SK-N-SH (cell line): ENCODE data around the gene TGFBR3. TPM values are rescaled to one million over a fixed set of nuclear protein-coding genes. Genes with fewer than 3 reads are reported as not detected.

Source experiments
- CTCF ChIA-PET: fragments of 300-600, 350-600 bp; formaldehyde crosslinking; extraction: SDS; loops from one replicate; lab custom pipeline; 2021; lab: Yijun Ruan, JAX
- POLR2A ChIA-PET: fragments of 350-600 bp; sonication (Branson Sonifier 250); formaldehyde crosslinking; extraction: SDS; loops from one replicate; lab custom pipeline; 2020; ENCODE audit warnings: antibody characterized with exemption, inconsistent platforms; lab: Yijun Ruan, JAX
- DNase-seq: peaks from one replicate; pipeline ENCODE4 v3.0.0; 2012
- H2AFZ ChIP-seq: fragments of 200-600 bp; sonication (generic); 2 replicates; pipeline ENCODE4 v1.8.1; 2016; ENCODE audit warnings: antibody characterized with exemption, mild to moderate bottlenecking, low read depth
- H3F3A ChIP-seq: fragments of 200-600 bp; sonication (generic); replicated peaks from 2 replicates; pipeline ENCODE3; 2016; ENCODE audit warnings: antibody characterized with exemption, mild to moderate bottlenecking; ENCODE audit not compliant: insufficient read depth
- H3K27ac ChIP-seq, 2 experiments: fragments of 200-500 bp in 1 of 2; fragments of 200-600 bp in 1 of 2; sonication (Bioruptor generic) in 1 of 2; sonication (generic), shearing (Covaris generic) in 1 of 2; 2 replicates each; pipeline versions ENCODE4 v1.5.1 to v1.6.1; 2014 to 2016; ENCODE audit warnings: low read depth in 2 of 2, inconsistent platforms in 1 of 2, low read length in 1 of 2, mild to moderate bottlenecking in 1 of 2, mixed read lengths in 1 of 2
- H3K27me3 ChIP-seq: fragments of 200-600 bp; sonication (generic), shearing (Covaris generic); 2 replicates; pipeline ENCODE4 v1.6.1; 2016; ENCODE audit warnings: mixed run types; ENCODE audit not compliant: insufficient read depth
- H3K36me3 ChIP-seq, 2 experiments: fragments of 200-500 bp in 1 of 2; fragments of 200-600 bp in 1 of 2; sonication (Bioruptor generic) in 1 of 2; sonication (generic) in 1 of 2; replicated peaks in 1 of 2; 2 replicates each; pipeline versions ENCODE3 to v1.5.1; 2014 to 2016; ENCODE audit warnings: low read length in 1 of 2, mild to moderate bottlenecking in 1 of 2; ENCODE audit not compliant: insufficient read depth in 2 of 2, control insufficient read depth in 1 of 2
- H3K4me1 ChIP-seq, 2 experiments: fragments of 200-500 bp in 1 of 2; fragments of 200-600 bp in 1 of 2; sonication (Bioruptor generic) in 1 of 2; sonication (generic), shearing (Covaris generic) in 1 of 2; 2 replicates each; pipeline versions ENCODE4 v1.5.1 to v1.6.1; 2014 to 2016; ENCODE audit warnings: low read depth in 1 of 2, low read length in 1 of 2, mixed run types in 1 of 2; ENCODE audit not compliant: insufficient read depth in 2 of 2, control insufficient read depth in 1 of 2
- H3K4me2 ChIP-seq: fragments of 200-600 bp; sonication (generic), shearing (Covaris generic); 2 replicates; pipeline ENCODE4 v1.6.1; 2017; ENCODE audit warnings: mixed run types
- H3K4me3 ChIP-seq, 2 experiments: fragments of 200-500 bp in 1 of 2; fragments of 200-600 bp in 1 of 2; sonication (Bioruptor generic) in 1 of 2; sonication (generic), shearing (Covaris generic) in 1 of 2; 2 replicates each; pipeline versions ENCODE4 v1.5.1 to v1.8.1; 2014 to 2016; ENCODE audit warnings: low read depth in 2 of 2, inconsistent platforms in 1 of 2, low read length in 1 of 2, mild to moderate bottlenecking in 1 of 2, mixed read lengths in 1 of 2, moderate library complexity in 1 of 2
- H3K79me2 ChIP-seq: fragments of 200-600 bp; sonication (generic); 2 replicates; pipeline ENCODE4 v1.8.1; 2017; ENCODE audit warnings: mild to moderate bottlenecking; ENCODE audit not compliant: insufficient read depth
- H3K9ac ChIP-seq: fragments of 200-600 bp; sonication (generic); 2 replicates; pipeline ENCODE4 v1.6.1; 2017; ENCODE audit warnings: mixed run types
- H3K9me2 ChIP-seq: fragments of 200-600 bp; sonication (generic); 2 replicates; pipeline ENCODE4 v1.6.1; 2017; ENCODE audit warnings: mixed run types
- H3K9me3 ChIP-seq: fragments of 200-600 bp; sonication (generic); 2 replicates; pipeline ENCODE4 v1.6.1; 2017; ENCODE audit warnings: mixed run types, mild to moderate bottlenecking, moderate library complexity
- H4K20me1 ChIP-seq: fragments of 200-600 bp; sonication (generic); 2 replicates; pipeline ENCODE4 v1.6.1; 2017; ENCODE audit warnings: mild to moderate bottlenecking, mixed run types; ENCODE audit not compliant: insufficient read depth
- EZH2phosphoT487 ChIP-seq: fragments of 200-600 bp; sonication (generic); IDR thresholded peaks from 2 replicates; pipeline ENCODE4 v1.6.1; 2017; ENCODE audit warnings: low read depth, mixed run types, mild to moderate bottlenecking, antibody characterized with exemption, moderate library complexity, borderline replicate concordance
- FOXJ3 ChIP-seq: sonication (generic); formaldehyde crosslinking; IDR thresholded peaks from 2 replicates; pipeline ENCODE4 v1.5.1; 2020; ENCODE audit warnings: mild to moderate bottlenecking, missing genetic modification reagents
- NFIC ChIP-seq: IDR thresholded peaks from 2 replicates; pipeline ENCODE4 v1.4.0; 2012; ENCODE audit warnings: borderline replicate concordance
- RFX5 ChIP-seq: IDR thresholded peaks from 2 replicates; pipeline ENCODE4 v1.6.1; 2012; ENCODE audit warnings: mild to moderate bottlenecking, improper control_type of control experiment, low read length
- TEAD4 ChIP-seq: IDR thresholded peaks from 2 replicates; pipeline ENCODE4 v1.4.0; 2012; ENCODE audit warnings: mild to moderate bottlenecking, borderline replicate concordance; ENCODE audit not compliant: insufficient read depth
- YY1 ChIP-seq: IDR thresholded peaks from 2 replicates; pipeline ENCODE4 v1.4.0; 2012; ENCODE audit warnings: low read depth, mild to moderate bottlenecking
- ZBTB33 ChIP-seq: IDR thresholded peaks from 2 replicates; pipeline ENCODE4 v1.4.0; 2012; ENCODE audit warnings: low read depth, borderline replicate concordance
- WGBS: methylation state at CpG from one replicate; pipeline ENCODE4 v1.1.6; 2017; ENCODE audit warnings: low lambda C conversion rate; 5-methylcytosine and 5-hydroxymethylcytosine counted together
- polyA plus RNA-seq, 3 experiments: library from polyadenylated mRNA; depleted of rRNA; stranded (reverse); fragments of >200 nt; gene quantifications; 2 replicates each; pipeline ENCODE4 v1.2.3, GENCODE V29; 2012
- TF ChIP-seq, protein P1 (sequence below): fragments of 200-600 bp; sonication (generic); IDR thresholded peaks from 2 replicates; pipeline ENCODE4 v1.6.1; 2017; ENCODE audit warnings: antibody characterized with exemption, mild to moderate bottlenecking, moderate library complexity

Gene TGFBR3
- polyA plus RNA-seq, 1 of the 3 experiments (the other 2 are of a cell fraction), result 0.07 TPM

GRCh38 chr1:91813813-91814212 is 72.1 kb downstream of the TGFBR3 start:
- Histone ChIP-seq H3K36me3 (no peaks in the 10 kb centered on the region), H2AFZ (no peak overlapping the region), H3K9me2 (no peaks in the 10 kb centered on the region), H3K4me3 (no peak overlapping the region), H3K79me2 (no peaks in the 10 kb centered on the region), H3K27ac (no peak overlapping the region), H4K20me1 (no peaks in the 10 kb centered on the region), H3F3A (no peaks in the 10 kb centered on the region), H3K9me3 (no peaks in the 10 kb centered on the region), H3K4me2 (no peak overlapping the region), H3K27me3 (peaks cover 16% of the 10 kb centered on the region; the same call in 1 of the 2 replicates), H3K4me1 (no peaks in the 10 kb centered on the region), H3K9ac (no peak overlapping the region)
- ChIA-PET CTCF (interaction anchor here (1.0 kb wide), 1 partner anchor 118 kb away, joined by 3 read pairs; no protein-coding TSS in a partner anchor), POLR2A (no interaction called here)
- WGBS, result 19% methylated on average over 6 of the region's 7 CpGs
- TF ChIP-seq EZH2phosphoT487 (no peak), TEAD4 (no peak), FOXJ3 (CRISPR knock-in tag) (no peak), NFIC (no peak)
- TF ChIP-seq, protein P1, sequence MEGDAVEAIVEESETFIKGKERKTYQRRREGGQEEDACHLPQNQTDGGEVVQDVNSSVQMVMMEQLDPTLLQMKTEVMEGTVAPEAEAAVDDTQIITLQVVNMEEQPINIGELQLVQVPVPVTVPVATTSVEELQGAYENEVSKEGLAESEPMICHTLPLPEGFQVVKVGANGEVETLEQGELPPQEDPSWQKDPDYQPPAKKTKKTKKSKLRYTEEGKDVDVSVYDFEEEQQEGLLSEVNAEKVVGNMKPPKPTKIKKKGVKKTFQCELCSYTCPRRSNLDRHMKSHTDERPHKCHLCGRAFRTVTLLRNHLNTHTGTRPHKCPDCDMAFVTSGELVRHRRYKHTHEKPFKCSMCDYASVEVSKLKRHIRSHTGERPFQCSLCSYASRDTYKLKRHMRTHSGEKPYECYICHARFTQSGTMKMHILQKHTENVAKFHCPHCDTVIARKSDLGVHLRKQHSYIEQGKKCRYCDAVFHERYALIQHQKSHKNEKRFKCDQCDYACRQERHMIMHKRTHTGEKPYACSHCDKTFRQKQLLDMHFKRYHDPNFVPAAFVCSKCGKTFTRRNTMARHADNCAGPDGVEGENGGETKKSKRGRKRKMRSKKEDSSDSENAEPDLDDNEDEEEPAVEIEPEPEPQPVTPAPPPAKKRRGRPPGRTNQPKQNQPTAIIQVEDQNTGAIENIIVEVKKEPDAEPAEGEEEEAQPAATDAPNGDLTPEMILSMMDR, result no peak
- DNase-seq, result no peak

GRCh38 chr1:91811363-91812025 is 74.5 kb downstream of the TGFBR3 start:
- H3K27ac ChIP-seq, result no peak overlapping the region
- CTCF ChIA-PET, result interaction anchor here (0.6 to 1.1 kb wide), 2 partner anchors 645 to 964 kb away, joined by 3 to 4 read pairs; no protein-coding TSS in a partner anchor
- POLR2A ChIA-PET, result no interaction called here
- H3K4me3 ChIP-seq, result no peak overlapping the region
- H2AFZ ChIP-seq, result no peak overlapping the region
- H3K9me3 ChIP-seq, result no peaks in the 10 kb centered on the region
- DNase-seq, result no peak
- H3K4me1 ChIP-seq, result no peaks in the 10 kb centered on the region
- H3K4me2 ChIP-seq, result no peak overlapping the region
- no peaks in the 10 kb centered on the region for H3K36me3 ChIP-seq
- no peak for TF ChIP-seq YY1
- no peak for TF ChIP-seq RFX5
- no peak for TF ChIP-seq ZBTB33
- TF ChIP-seq TEAD4, result no peak
- no peak for TF ChIP-seq EZH2phosphoT487
- no peaks in the 10 kb centered on the region for H4K20me1 ChIP-seq
- no peaks in the 10 kb centered on the region for H3K9me2 ChIP-seq
- no peaks in the 10 kb centered on the region for H3F3A ChIP-seq
- 6% methylated on average over 3 of the region's 3 CpGs for WGBS
- peaks cover 27% of the 10 kb centered on the region; the same call in 1 of the 2 replicates for H3K27me3 ChIP-seq
- no peaks in the 10 kb centered on the region for H3K79me2 ChIP-seq
- H3K9ac ChIP-seq, result no peak overlapping the region
